IMR-90 (cell line): ENCODE measurements around the gene TMEM271. TPM values are rescaled to one million over a fixed set of nuclear protein-coding genes. Genes with fewer than 3 reads are reported as not detected.
A peak's percentile ranks its signal among the peaks of the same experiment; 100 is the strongest.

Experiments used
- ATAC-seq: fragments of 200-7000 bp; cut with Tn5 transposase; 2 replicates; pipeline ENCODE4 v1.9.1; 2020; ENCODE audit warnings: low read depth, mild to moderate bottlenecking, moderate library complexity
- BruUV-seq: library from RNA; stranded (reverse); fragments of 400-500 nt; replicated peaks from 2 replicates; lab custom pipeline; 2021; lab: Mats Ljungman, UMichigan
- CTCF ChIA-PET: fragments of 300-600 bp; formaldehyde crosslinking; extraction: SDS; loops from one replicate; lab custom pipeline; 2021; ENCODE audit warnings: antibody characterized with exemption; lab: Yijun Ruan, JAX
- POLR2A ChIA-PET: fragments of 300-600 bp; sonication (Branson Sonifier 250); formaldehyde crosslinking; loops from one replicate; lab custom pipeline; 2022; ENCODE audit warnings: antibody characterized with exemption; ENCODE audit not compliant: unreplicated experiment; lab: Charles Lee
- DNase-seq: peaks from one replicate; pipeline ENCODE4 v3.0.0; 2013
- H2AFZ ChIP-seq: replicated peaks from 2 replicates; pipeline ENCODE3; 2013; ENCODE audit warnings: low read length, mild to moderate bottlenecking; ENCODE audit not compliant: poor library complexity
- H2AK5ac ChIP-seq: 2 replicates; pipeline ENCODE4 v1.6.1; 2013; ENCODE audit warnings: low read depth, low read length, inconsistent platforms
- H2AK9ac ChIP-seq: replicated peaks from 2 replicates; pipeline ENCODE3; 2013; ENCODE audit warnings: mild to moderate bottlenecking, low read depth, low read length, moderate library complexity; ENCODE audit not compliant: poor library complexity
- H2BK120ac ChIP-seq: 2 replicates; pipeline ENCODE4 v1.6.1; 2013; ENCODE audit warnings: low read depth, low read length, inconsistent platforms
- H2BK15ac ChIP-seq: 3 replicates; pipeline ENCODE4 v1.6.1; 2013; ENCODE audit warnings: low read depth, low read length, inconsistent platforms
- H2BK20ac ChIP-seq: 2 replicates; pipeline ENCODE4 v1.6.1; 2013; ENCODE audit warnings: low read depth, mild to moderate bottlenecking, inconsistent platforms, low read length, moderate library complexity
- H2BK5ac ChIP-seq: 2 replicates; pipeline ENCODE4 v1.6.1; 2013; ENCODE audit warnings: mild to moderate bottlenecking, low read depth, low read length, inconsistent platforms; ENCODE audit not compliant: poor library complexity, severe bottlenecking
- H3K14ac ChIP-seq: replicated peaks from 2 replicates; pipeline ENCODE4 v1.6.1; 2013; ENCODE audit warnings: low read depth, low read length, inconsistent platforms
- H3K18ac ChIP-seq: 2 replicates; pipeline ENCODE4 v1.6.1; 2013; ENCODE audit warnings: low read depth, low read length, control low read depth
- H3K23ac ChIP-seq: 2 replicates; pipeline ENCODE4 v1.6.1; 2013; ENCODE audit warnings: low read depth, low read length, inconsistent platforms
- H3K27ac ChIP-seq: 2 replicates; pipeline ENCODE4 v1.5.1; 2013; ENCODE audit warnings: mild to moderate bottlenecking, control low read depth, low read length; ENCODE audit not compliant: insufficient read depth
- H3K27me3 ChIP-seq: 2 replicates; pipeline ENCODE4 v1.6.1; 2013; ENCODE audit warnings: low read length; ENCODE audit not compliant: control insufficient read depth, insufficient read depth
- H3K36me3 ChIP-seq: 2 replicates; pipeline ENCODE4 v1.6.1; 2013; ENCODE audit warnings: low read length, mixed read lengths; ENCODE audit not compliant: control insufficient read depth, insufficient read depth
- H3K4ac ChIP-seq: 2 replicates; pipeline ENCODE4 v1.6.1; 2013; ENCODE audit warnings: low read depth, low read length, inconsistent platforms
- H3K4me1 ChIP-seq: 2 replicates; pipeline ENCODE4 v1.6.1; 2013; ENCODE audit warnings: low read length, mixed read lengths; ENCODE audit not compliant: control insufficient read depth, insufficient read depth
- H3K4me2 ChIP-seq: 2 replicates; pipeline ENCODE4 v1.6.1; 2013; ENCODE audit warnings: low read depth, mild to moderate bottlenecking, control low read depth, low read length, moderate library complexity
- H3K4me3 ChIP-seq: 2 replicates; pipeline ENCODE4 v1.5.1; 2013; ENCODE audit warnings: low read depth, mild to moderate bottlenecking, control low read depth, low read length, moderate library complexity; ENCODE audit not compliant: insufficient read depth
- H3K56ac ChIP-seq: 2 replicates; pipeline ENCODE4 v1.6.1; 2013; ENCODE audit warnings: low read length, inconsistent platforms; ENCODE audit not compliant: insufficient read depth; ENCODE audit errors: extremely low read depth
- H3K79me1 ChIP-seq, 2 experiments: 2 replicates each; pipeline ENCODE4 v1.6.1; 2013; ENCODE audit warnings: low read length in 2 of 2, inconsistent platforms in 1 of 2, low read depth in 1 of 2
- H3K9ac ChIP-seq: 2 replicates; pipeline ENCODE4 v1.6.1; 2013; ENCODE audit warnings: low read depth, low read length, control low read depth
- H3K9me1 ChIP-seq: 2 replicates; pipeline ENCODE4 v1.6.1; 2013; ENCODE audit warnings: low read length, inconsistent platforms; ENCODE audit not compliant: insufficient read depth
- H3K9me3 ChIP-seq: 2 replicates; pipeline ENCODE4 v1.6.1; 2013; ENCODE audit warnings: low read length; ENCODE audit not compliant: control insufficient read depth, insufficient read depth
- H4K20me1 ChIP-seq: 2 replicates; pipeline ENCODE4 v1.6.1; 2013; ENCODE audit warnings: low read length, inconsistent platforms; ENCODE audit not compliant: insufficient read depth
- H4K5ac ChIP-seq: 2 replicates; pipeline ENCODE4 v1.6.1; 2013; ENCODE audit warnings: mild to moderate bottlenecking, low read depth, low read length, control low read depth
- H4K8ac ChIP-seq, 2 experiments: 2 replicates each; pipeline ENCODE4 v1.6.1; 2013; ENCODE audit warnings: low read depth in 2 of 2, low read length in 2 of 2, control low read depth in 1 of 2, inconsistent platforms in 1 of 2
- H4K91ac ChIP-seq: 2 replicates; pipeline ENCODE4 v1.6.1; 2013; ENCODE audit warnings: low read depth, low read length, inconsistent platforms; ENCODE audit not compliant: insufficient read depth
- CHD1 ChIP-seq: IDR thresholded peaks from 2 replicates; pipeline ENCODE4 v1.6.1; 2012; ENCODE audit warnings: low read depth, low read length, improper control_type of control experiment
- CTCF ChIP-seq: conservative IDR thresholded peaks from 2 replicates; pipeline ENCODE4 v1.5.1; 2012; ENCODE audit warnings: mild to moderate bottlenecking, low read depth, low read length, improper control_type of control experiment
- FOS ChIP-seq: fragments of 150-350 bp; IDR thresholded peaks from 2 replicates; pipeline ENCODE4 v1.6.1; 2016; ENCODE audit warnings: low read depth, low read length
- MAFK ChIP-seq: IDR thresholded peaks from 2 replicates; pipeline ENCODE4 v1.6.1; 2012; ENCODE audit warnings: low read depth, low read length, improper control_type of control experiment
- MAZ ChIP-seq: IDR thresholded peaks from 2 replicates; pipeline ENCODE4 v1.6.1; 2012; ENCODE audit warnings: low read depth, mild to moderate bottlenecking, low read length, improper control_type of control experiment, moderate library complexity, borderline replicate concordance
- MXI1 ChIP-seq: IDR thresholded peaks from 2 replicates; pipeline ENCODE4 v1.6.1; 2012; ENCODE audit warnings: low read depth, mild to moderate bottlenecking, low read length, moderate library complexity, borderline replicate concordance
- NFE2L2 ChIP-seq: fragments of 150-350 bp; IDR thresholded peaks from 2 replicates; pipeline ENCODE4 v1.6.1; 2016; ENCODE audit warnings: low read depth, mild to moderate bottlenecking, low read length
- RAD21 ChIP-seq: IDR thresholded peaks from 2 replicates; pipeline ENCODE4 v1.6.1; 2012; ENCODE audit warnings: low read length, improper control_type of control experiment
- RCOR1 ChIP-seq: IDR thresholded peaks from 2 replicates; pipeline ENCODE4 v1.6.1; 2012; ENCODE audit warnings: mild to moderate bottlenecking, low read length, improper control_type of control experiment; ENCODE audit not compliant: insufficient replicate concordance
- WGBS, 2 experiments: methylation state at CpG; one replicate each; pipeline versions ENCODE4 v1.1.5 to v1.1.7; 2013; ENCODE audit warnings: missing lambda C conversion rate in 2 of 2; ENCODE audit not compliant: insufficient read length in 1 of 2; ENCODE audit errors: extremely low coverage in 2 of 2; 5-methylcytosine and 5-hydroxymethylcytosine counted together
- dilution Hi-C: fragments of 300-500 bp; cut with HindIII; formaldehyde crosslinking; loops from one replicate; pipeline ENCODE4 v1.14.3; 2018; ENCODE audit warnings: low sequenced_read_pairs; ENCODE audit not compliant: unreplicated experiment
- in situ Hi-C: fragments of 300-500 bp; cut with MboI; formaldehyde crosslinking; loops from 3 replicates; pipeline ENCODE4 v1.14.3; 2019; ENCODE audit warnings: low sequenced_read_pairs, inconsistent platforms, mixed read lengths
- intact Hi-C: fragments of 100-400 bp; cut with micrococcal nuclease; formaldehyde crosslinking; loops from 2 replicates; pipeline ENCODE4 v1.10.0; 2022
- polyA plus RNA-seq, 3 experiments: library from polyadenylated mRNA; depleted of rRNA; stranded (reverse); fragments of >200 nt; gene quantifications; 2 replicates each; pipeline ENCODE4 v1.2.3, GENCODE V29; 2012; ENCODE audit warnings: low replicate concordance in 1 of 3
- total RNA-seq: library from RNA; depleted of rRNA; stranded (reverse); fragments of >200 nt; gene quantifications from 2 replicates; pipeline ENCODE4 v1.2.3, GENCODE V29; 2012

Gene TMEM271
- total and polyA plus RNA-seq, 2 of the 4 experiments (the other 2 are of a cell fraction): not detected

- Histone ChIP-seq H2AFZ (peak overlapping the region; percentile 19), H3K9ac (no peak overlapping the region), H3K9me1 (no peaks in the 10 kb centered on the region), H3K27ac (no peak overlapping the region), H3K4me3 (no peak overlapping the region), H4K8ac (no peak overlapping the region), H3K36me3 (no peaks in the 10 kb centered on the region), H3K18ac (no peak overlapping the region), H3K9me3 (peaks cover 6% of the 10 kb centered on the region; the same call in 1 of the 2 replicates), H4K5ac (no peak overlapping the region), H3K4ac (no peak overlapping the region), H3K56ac (no peak overlapping the region), H3K79me1 (no peaks in the 10 kb centered on the region), H4K20me1 (peaks cover 3% of the 10 kb centered on the region; the same call in 1 of the 2 replicates), H3K4me2 (no peak overlapping the region), H4K91ac (no peak overlapping the region), H2AK5ac (no peak overlapping the region), H3K27me3 (peaks cover 24% of the 10 kb centered on the region), H2AK9ac (no peak overlapping the region), H3K14ac (no peak overlapping the region), H2BK5ac (no peak overlapping the region), H3K23ac (no peak overlapping the region), H3K4me1 (no peaks in the 10 kb centered on the region), H2BK20ac (no peak overlapping the region), H2BK120ac (no peak overlapping the region), H2BK15ac (no peak overlapping the region)
- WGBS, 2 experiments: 29% methylated on average over 3 of the region's 11 CpGs; no CpG with 5 or more reads in 1 of the 2 experiments
- CTCF ChIA-PET: no interaction called here
- intact Hi-C loops (no loop called here), dilution Hi-C loops (no loop called here), in situ Hi-C loops (no loop called here)
- POLR2A ChIA-PET: no interaction called here
- no peak for ATAC-seq
- DNase-seq: no peak
- BruUV-seq: no TSS peak
- TF ChIP-seq RCOR1: no peak
- no peak for TF ChIP-seq CTCF
- TF ChIP-seq MXI1: no peak
- TF ChIP-seq CHD1: no peak
- no peak for TF ChIP-seq MAZ
- no peak for TF ChIP-seq NFE2L2
- TF ChIP-seq FOS: no peak
- TF ChIP-seq RAD21: no peak
- no peak for TF ChIP-seq MAFK
Observed at GRCh38 chr4:570754-571153, 5.3 kb downstream of the TMEM271 start.
